GM21423 (cell line): ENCODE results near the gene COMTD1.
A peak's percentile ranks its signal among the peaks of the same experiment; 100 is the strongest.

Experiments used
- ATAC-seq: cut with Tn5 transposase; IDR thresholded peaks from one replicate; pipeline ENCODE4 v1.9.1; 2021; ENCODE audit warnings: mild to moderate bottlenecking, moderate library complexity; ENCODE audit not compliant: unreplicated experiment

The COMTD1 gene

DNA sequence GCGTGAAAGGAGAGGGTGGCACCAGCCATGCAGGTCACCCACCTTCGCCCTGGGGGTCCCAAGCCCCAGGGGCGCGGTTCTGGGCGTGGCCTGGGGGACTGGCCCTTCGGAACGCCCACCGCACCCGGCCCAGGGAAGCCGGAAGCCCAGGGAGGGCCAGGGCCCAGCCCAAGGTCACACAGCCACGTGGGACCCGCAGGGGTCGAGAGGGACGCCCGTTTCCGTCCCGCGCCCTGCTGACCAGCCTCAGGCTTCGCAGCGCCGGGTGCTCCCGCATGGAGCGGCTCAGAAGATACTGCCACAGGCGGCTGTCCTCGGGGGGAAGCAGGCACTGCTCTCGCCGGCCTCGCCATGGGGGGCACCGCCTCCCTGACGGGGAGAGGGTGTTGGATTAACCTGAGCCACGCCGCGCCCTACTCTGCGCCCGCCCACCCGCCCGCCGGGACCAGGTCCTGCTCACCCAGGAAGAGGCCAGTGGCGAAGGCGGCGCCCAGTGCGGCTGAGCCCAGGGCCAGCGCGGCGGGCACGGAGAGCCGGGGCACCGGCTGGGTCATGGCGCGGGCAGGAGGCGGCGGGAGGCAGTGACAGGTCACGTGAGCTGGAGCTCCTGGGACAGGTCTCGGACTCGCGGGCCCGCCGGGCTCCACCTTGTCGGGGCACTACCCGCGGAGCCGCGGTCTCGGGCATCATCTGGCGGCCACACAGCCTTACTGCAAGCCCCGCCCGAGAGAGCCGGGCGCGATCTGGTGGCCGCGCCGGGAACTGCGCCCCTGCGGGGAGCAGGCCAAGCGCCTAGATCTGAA lies at the start of gene COMTD1:
Gene COMTD1, minus strand, starts transcription at position 583 of the 803 bp plus-strand sequence. Its CDS starts 29 bp downstream, at position 554.
- peak; percentile 69 for ATAC-seq

DNA sequence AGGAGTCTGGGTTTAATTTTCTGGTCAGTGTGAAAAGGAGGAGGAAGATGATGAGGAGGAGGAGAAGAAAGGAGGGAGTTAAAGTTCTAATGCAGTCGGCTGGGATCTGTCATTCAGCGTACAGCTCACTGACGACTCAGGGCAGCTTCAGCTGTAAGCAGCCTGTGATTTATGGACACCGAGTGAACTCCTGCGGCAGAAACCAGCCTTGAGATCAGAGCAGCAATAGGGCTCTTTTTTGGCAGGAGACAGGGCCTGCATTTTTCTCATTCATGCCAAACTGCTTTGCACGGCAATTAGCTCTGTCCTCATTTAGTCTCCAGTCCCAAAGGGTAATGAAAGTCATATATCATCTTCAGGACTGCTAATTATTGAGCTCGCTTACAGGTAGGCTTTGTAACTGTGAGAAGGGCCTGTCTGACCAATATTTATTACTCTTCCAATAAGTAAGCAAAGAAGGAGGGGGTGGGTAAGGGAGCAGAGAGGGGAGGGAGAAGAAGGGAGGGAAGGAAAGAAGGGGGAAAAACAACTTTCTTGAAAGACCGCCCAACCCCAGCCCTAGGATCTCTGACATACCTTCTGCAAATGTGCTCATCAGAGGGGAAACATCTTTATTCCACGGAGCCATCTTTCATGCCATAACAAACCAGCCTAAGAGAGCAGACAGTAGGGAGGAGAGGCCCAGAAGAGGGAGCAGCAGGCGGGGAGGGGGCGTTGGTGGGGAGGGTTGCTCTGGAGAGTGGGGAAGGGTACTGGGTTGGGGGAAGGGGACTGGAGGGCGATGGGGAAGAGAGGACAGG lies 48.1 kb upstream of the COMTD1 start:
- ATAC-seq: no peak

DNA sequence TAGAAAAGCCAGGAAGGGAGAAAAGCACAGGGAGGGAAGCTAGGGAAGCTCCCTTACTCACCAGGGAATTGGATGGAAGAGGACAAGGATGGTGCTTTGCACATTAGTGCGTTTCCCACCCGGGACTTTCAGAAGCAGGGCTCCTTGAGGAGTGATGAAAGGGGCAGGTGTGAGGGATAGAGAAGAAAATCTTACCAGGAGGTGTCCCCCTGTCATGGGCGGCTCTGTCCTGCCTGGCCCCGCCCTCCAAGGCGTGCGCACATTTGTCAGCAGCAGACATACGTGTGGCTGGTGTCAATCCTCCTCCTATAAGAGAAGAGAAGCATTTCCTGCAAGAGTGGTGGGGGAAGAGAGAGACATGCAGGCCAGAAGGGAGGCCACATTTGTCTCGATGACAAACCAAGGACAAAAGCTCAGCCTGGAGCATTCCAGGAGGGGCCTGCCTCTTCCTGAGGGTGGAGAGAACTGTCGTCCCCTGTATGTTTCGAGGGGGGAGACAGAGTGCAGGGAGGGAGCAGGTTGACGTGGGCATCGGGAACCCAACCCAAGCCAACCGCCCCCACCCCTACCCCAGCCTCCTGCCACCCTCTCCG lies 47.4 kb upstream of the COMTD1 start:
- ATAC-seq: no peak

- ATAC-seq: no peak
Measured at GRCh38 chr10:75281974-75282373, 46.2 kb upstream of the COMTD1 start.

DNA sequence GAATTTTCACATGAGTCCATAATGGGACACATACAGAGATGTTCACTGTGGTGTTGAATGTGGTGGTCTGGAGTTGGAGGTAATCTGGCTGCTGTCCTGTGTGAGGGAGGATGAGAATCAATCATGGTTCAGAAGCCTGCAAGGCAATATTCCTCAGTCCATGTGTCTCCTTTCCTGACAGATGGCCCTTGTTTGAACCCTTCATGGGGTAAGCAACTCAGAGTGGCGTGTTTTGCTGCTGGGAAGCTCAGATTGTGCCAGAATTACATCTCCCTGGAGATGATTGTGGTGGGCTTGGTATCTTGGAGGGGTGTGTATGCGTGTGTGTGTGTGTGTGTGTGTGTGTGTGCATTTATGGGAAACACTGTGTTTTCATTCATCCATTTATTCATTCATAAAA lies 44.5 kb upstream of the COMTD1 start:
- no peak for ATAC-seq

DNA sequence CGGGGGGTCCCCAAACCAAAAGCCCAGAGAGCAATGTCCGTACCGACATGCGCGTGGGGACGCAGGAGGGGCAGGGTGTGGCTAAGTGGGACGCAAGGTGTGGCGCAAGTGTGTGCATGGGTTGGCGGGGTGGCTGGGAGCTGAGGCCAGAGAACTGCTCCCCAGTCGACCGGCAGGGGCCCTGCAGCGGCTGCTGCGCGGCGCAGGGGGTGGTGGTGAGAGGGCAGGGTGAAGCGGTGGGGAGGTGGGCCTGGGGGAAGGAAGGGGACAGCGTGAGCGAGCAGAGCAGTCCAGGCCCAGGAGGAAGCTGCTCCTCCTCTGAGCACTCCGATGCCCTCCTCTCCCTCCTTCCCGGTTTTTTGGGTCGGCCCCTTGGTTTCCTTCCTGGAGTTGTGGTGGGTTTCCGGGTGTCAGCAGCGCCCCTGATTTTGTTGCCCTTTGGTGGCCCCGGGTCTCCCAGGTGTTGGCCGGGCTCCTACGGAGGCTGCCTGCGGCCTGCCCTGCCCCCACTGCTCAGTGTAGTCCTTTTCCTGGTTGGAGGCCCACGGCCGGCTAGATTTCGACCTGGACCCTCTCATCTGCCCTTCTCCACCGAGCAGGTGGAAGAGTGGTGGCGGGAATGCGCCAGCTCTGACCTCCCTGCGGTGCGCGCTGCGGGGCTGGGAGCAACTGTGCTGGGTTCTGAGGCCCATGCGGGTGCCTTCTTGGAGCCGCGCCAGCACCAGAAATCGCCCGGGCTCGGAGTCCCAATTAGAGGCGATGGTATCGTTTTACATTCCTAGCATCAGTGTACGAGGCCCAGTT lies 40.5 kb upstream of the COMTD1 start:
- ATAC-seq: no peak

GRCh38 chr10:75272896-75273295 lies 37.1 kb upstream of the COMTD1 start:
- no peak for ATAC-seq

- no peak for ATAC-seq
Measured at GRCh38 chr10:75272094-75272493, 36.3 kb upstream of the COMTD1 start.

DNA sequence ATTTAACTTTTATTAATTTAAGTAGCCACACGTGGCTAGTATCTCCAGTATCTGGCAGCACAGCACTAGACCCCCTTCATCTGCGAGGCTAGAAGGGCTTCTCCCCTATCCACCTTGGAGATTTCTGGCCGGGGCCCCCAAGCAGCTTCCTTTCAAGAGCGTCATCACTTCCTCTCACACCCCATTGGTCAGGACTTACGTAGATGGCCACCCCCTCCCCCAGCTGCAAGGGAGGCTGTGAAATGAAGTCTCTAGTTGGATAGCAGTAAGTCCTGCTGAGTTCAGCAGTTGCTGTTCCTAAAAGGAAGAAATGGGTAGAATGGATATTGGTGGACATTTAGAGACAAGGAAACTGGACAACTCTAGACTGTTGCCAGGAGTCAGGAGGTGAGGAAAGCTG lies 33.8 kb upstream of the COMTD1 start:
- no peak for ATAC-seq

DNA sequence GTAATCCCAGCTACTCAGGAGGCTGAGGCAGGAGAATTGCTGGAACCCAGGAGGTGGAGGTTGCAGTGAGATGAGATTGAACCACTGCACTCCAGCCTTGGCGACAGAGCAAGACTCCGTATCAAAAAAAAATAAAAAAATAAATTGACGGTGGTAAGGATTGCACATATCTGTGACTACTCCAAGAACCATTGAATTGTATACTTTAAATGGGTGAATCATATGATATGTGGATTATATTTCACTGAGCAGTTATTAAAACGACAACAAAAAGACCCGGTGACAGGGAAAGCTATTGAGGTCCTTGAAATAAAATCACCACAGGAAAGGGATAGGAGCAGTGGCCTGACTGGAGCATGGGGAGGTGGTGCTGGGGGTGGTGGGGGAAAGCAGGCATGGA lies 31.2 kb upstream of the COMTD1 start:
- ATAC-seq: no peak

DNA sequence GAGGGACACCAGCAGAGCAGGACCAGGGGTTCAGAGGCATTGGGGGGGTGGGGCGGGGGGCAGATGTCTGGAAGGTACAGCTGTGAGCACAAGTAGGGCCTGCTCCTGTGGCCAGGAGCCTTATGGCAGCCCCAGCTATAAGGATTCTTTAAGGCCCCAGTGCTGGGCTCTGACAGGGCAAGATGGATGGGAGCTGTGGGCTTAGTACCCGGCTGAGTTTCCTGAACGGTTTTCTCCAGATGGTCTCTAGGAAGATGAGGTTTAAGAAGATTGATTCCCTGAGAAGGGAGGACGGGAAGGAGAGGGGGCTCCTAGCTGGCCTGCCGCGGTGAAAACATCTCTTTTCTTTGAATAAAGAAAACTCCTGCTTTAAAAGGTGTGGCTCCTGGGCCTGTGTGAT lies 30.1 kb upstream of the COMTD1 start:
- no peak for ATAC-seq

DNA sequence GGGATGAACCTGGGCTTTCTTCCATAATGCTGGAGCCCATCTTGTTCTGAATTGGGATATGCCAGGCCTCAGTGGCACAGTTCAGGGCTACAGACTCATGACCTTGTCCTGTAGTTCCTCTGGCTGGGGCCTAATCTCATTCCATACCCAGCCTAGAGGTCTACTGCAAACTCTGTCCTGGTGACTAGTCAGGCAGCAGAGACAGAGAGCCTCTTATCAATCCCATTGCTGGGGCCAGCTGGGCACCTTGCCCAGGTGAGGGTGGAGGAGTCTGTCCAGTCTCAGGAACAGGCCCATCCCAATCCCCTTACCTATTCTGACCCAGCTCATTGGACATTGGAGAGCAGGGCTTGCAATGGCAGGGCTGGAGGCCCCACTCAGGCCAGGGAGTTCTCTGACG lies 28.0 kb upstream of the COMTD1 start:
- ATAC-seq: no peak

- no peak for ATAC-seq
Measured at GRCh38 chr10:75261813-75262705, 26.3 kb upstream of the COMTD1 start.

DNA sequence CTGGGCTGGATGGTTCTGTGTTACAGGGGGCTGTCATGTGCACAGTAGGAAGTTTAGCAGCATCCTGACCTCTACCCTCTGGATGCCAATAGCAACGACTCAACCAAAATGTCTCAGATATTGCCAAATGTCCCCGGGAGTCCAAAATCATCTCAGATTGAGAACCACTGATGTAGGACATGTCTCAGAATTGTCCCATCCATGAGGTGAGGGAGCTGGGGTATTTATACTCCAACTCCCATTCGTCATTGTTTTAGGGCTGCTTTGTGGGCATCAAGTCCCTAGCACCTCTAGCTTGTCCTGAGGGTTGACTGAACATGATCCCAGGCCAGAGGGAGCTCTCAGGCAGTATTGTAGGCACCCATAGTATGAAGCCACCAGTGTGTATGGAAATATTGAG lies 25.2 kb upstream of the COMTD1 start:
- ATAC-seq: no peak

GRCh38 chr10:75254739-75255138 lies 19.0 kb upstream of the COMTD1 start:
- no peak for ATAC-seq

- ATAC-seq: no peak
Measured at GRCh38 chr10:75253281-75254220, 17.8 kb upstream of the COMTD1 start.

GRCh38 chr10:75250934-75251333 lies 15.2 kb upstream of the COMTD1 start:
- no peak for ATAC-seq

DNA sequence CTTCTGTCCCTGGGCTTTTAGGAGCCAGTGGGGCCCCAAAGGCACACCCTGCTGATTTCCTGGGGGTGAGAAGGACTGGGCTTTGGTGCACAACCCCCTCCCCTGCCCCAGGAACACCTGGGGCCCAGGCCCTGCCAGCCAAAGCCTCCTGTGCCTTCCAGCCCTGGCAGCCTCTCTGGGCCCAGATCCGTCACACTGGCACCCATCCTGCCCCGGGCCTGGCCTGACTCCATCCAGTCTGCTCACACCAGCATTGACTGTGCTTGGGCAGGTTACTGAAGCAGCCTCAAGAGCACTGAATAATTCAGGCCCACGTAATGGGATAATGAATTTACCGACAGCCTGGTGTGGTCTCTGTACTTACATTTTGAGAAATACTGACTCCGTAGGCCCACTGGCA lies 12.0 kb upstream of the COMTD1 start:
- no peak for ATAC-seq

- ATAC-seq: no peak
Measured at GRCh38 chr10:75246506-75246905, 10.7 kb upstream of the COMTD1 start.
